Keratinocyte (primary cell): ENCODE data around the gene RIT2. TPM values are rescaled to one million over a fixed set of nuclear protein-coding genes. Genes with fewer than 3 reads are reported as not detected.

Experiments
- DNase-seq: peaks from one replicate; pipeline ENCODE4 v3.0.0-alpha.2; 2011; ENCODE audit warnings: low read depth, missing footprints, low spot score
- FAIRE-seq: peaks from 2 replicates; lab custom pipeline; 2011; peaks lifted over from hg19 to GRCh38; lab: Jason Lieb, UNC
- H2AFZ ChIP-seq: 2 replicates; pipeline ENCODE4 v1.6.0; 2012; ENCODE audit warnings: low read length, control low read depth, inconsistent platforms; ENCODE audit not compliant: control insufficient read depth
- H3K27ac ChIP-seq: 2 replicates; pipeline ENCODE4 v1.5.1; 2011; ENCODE audit warnings: low read length; ENCODE audit not compliant: control insufficient read depth, insufficient read depth
- H3K27me3 ChIP-seq: 3 replicates; pipeline ENCODE4 v1.6.0; 2011; ENCODE audit warnings: low read length; ENCODE audit not compliant: control insufficient read depth, insufficient read depth; ENCODE audit errors: extremely low read depth
- H3K36me3 ChIP-seq, 2 experiments: 2 replicates in 1 of 2; 3 replicates in 1 of 2; pipeline ENCODE4 v1.5.1; 2011; ENCODE audit warnings: low read length in 2 of 2, mild to moderate bottlenecking in 1 of 2; ENCODE audit not compliant: control insufficient read depth in 2 of 2, insufficient read depth in 2 of 2; ENCODE audit errors: extremely low read depth in 1 of 2
- H3K4me1 ChIP-seq: 3 replicates; pipeline ENCODE4 v1.5.1; 2011; ENCODE audit warnings: low read length; ENCODE audit not compliant: control insufficient read depth, insufficient read depth; ENCODE audit errors: extremely low read depth
- H3K4me2 ChIP-seq: 3 replicates; pipeline ENCODE4 v1.6.0; 2011; ENCODE audit warnings: low read depth, low read length; ENCODE audit not compliant: control insufficient read depth, insufficient read depth; ENCODE audit errors: extremely low read depth
- H3K4me3 ChIP-seq, 3 experiments: fragments of 200-600 bp in 1 of 3; sonication (generic) in 1 of 3; 2 replicates in 2 of 3; 3 replicates in 1 of 3; pipeline ENCODE4 v1.5.1; 2011 to 2016; ENCODE audit warnings: low read length in 3 of 3, mild to moderate bottlenecking in 3 of 3, control low read depth in 2 of 3, inconsistent platforms in 1 of 3, low read depth in 1 of 3, mixed read lengths in 1 of 3, mixed run types in 1 of 3, moderate library complexity in 1 of 3; ENCODE audit not compliant: control insufficient read depth in 2 of 3, insufficient read depth in 2 of 3; ENCODE audit errors: extremely low read depth in 1 of 3
- H3K79me2 ChIP-seq: 2 replicates; pipeline ENCODE4 v1.6.0; 2012; ENCODE audit warnings: low read length; ENCODE audit not compliant: control insufficient read depth, insufficient read depth
- H3K9ac ChIP-seq: 3 replicates; pipeline ENCODE4 v1.6.0; 2011; ENCODE audit warnings: low read length; ENCODE audit not compliant: control insufficient read depth, insufficient read depth; ENCODE audit errors: extremely low read depth
- H3K9me1 ChIP-seq: 3 replicates; pipeline ENCODE4 v1.6.0; 2011; ENCODE audit warnings: low read length; ENCODE audit not compliant: control insufficient read depth, insufficient read depth; ENCODE audit errors: extremely low read depth
- H3K9me3 ChIP-seq: 2 replicates; pipeline ENCODE4 v1.5.1; 2012; ENCODE audit warnings: low read depth, low read length; ENCODE audit not compliant: control insufficient read depth
- H4K20me1 ChIP-seq: 3 replicates; pipeline ENCODE4 v1.6.0; 2011; ENCODE audit warnings: low read length; ENCODE audit not compliant: control insufficient read depth, insufficient read depth; ENCODE audit errors: extremely low read depth
- EZH2 ChIP-seq: IDR thresholded peaks from one replicate; pipeline ENCODE4 v1.6.1; 2012; ENCODE audit warnings: inconsistent platforms, mild to moderate bottlenecking, low read length, moderate library complexity
- dilution Hi-C: fragments of 300-500 bp; cut with MboI; formaldehyde crosslinking; loops from one replicate; pipeline ENCODE4 v1.7.0; 2020; ENCODE audit warnings: low sequenced_read_pairs; ENCODE audit not compliant: extremely low pct_ligation_motif_present
- polyA plus RNA-seq, 5 experiments: library from polyadenylated mRNA; depleted of rRNA in 3 of 5; stranded (reverse) in 3 of 5; stranded (forward) in 1 of 5; unstranded in 1 of 5; fragments of >200 nt; gene quantifications; 1 replicate in 1 of 5; 2 replicates in 3 of 5; 3 replicates in 1 of 5; pipeline versions ENCODE4 v1.2.1 to v1.2.3, GENCODE V29; 2011 to 2012; ENCODE audit warnings: missing spikeins in 2 of 5, low read depth in 1 of 5, low replicate concordance in 1 of 5
- TF ChIP-seq, protein P1 (sequence below), 3 experiments: IDR thresholded peaks in 1 of 3; conservative IDR thresholded peaks in 1 of 3; optimal IDR thresholded peaks in 1 of 3; 2 replicates in 2 of 3; 3 replicates in 1 of 3; pipeline versions ENCODE3 to v1.5.1; 2011; ENCODE audit warnings: low read length in 3 of 3, mild to moderate bottlenecking in 3 of 3, moderate library complexity in 2 of 3, control low read depth in 1 of 3, inconsistent platforms in 1 of 3; ENCODE audit not compliant: insufficient read depth in 2 of 3; ENCODE audit errors: extremely low read depth in 1 of 3

The RIT2 gene
- polyA plus RNA-seq, 1 donor (not counting 4 experiments of a cell fraction or from before 2014, with no cell fraction given): not detected

DNA sequence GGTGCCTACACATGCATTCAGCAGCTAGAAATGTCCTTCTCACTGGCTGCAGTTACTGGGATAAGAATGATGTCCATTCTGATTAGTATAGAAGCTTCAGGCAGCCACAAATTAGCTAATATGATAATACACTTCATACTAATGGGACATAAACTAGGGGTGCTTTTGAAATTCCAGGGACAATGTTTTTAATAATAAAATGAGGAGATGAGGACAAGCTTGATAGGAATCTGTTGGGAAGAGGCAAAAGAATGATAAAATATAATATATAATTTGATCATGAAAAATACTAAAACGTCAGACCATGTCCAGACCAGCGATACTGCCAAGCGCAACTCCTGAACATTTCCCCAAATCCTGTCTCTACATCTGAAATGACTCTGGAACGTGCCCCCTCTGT, 157.1 kb downstream of the RIT2 start:
- H3K4me1 ChIP-seq: no peaks in the 10 kb centered on the region
- no peak overlapping the region for H3K4me3 ChIP-seq
- H3K9ac ChIP-seq: no peak overlapping the region
- no peaks in the 10 kb centered on the region for H3K79me2 ChIP-seq
- H3K27me3 ChIP-seq: no peaks in the 10 kb centered on the region
- H3K9me3 ChIP-seq: no peaks in the 10 kb centered on the region
- H3K36me3 ChIP-seq: no peaks in the 10 kb centered on the region
- H3K9me1 ChIP-seq: no peaks in the 10 kb centered on the region
- H3K27ac ChIP-seq: no peak overlapping the region
- dilution Hi-C loops: no loop called here
- DNase-seq (no peak), FAIRE-seq (no peak)
- no peak overlapping the region for H3K4me2 ChIP-seq
- TF ChIP-seq, protein P1, sequence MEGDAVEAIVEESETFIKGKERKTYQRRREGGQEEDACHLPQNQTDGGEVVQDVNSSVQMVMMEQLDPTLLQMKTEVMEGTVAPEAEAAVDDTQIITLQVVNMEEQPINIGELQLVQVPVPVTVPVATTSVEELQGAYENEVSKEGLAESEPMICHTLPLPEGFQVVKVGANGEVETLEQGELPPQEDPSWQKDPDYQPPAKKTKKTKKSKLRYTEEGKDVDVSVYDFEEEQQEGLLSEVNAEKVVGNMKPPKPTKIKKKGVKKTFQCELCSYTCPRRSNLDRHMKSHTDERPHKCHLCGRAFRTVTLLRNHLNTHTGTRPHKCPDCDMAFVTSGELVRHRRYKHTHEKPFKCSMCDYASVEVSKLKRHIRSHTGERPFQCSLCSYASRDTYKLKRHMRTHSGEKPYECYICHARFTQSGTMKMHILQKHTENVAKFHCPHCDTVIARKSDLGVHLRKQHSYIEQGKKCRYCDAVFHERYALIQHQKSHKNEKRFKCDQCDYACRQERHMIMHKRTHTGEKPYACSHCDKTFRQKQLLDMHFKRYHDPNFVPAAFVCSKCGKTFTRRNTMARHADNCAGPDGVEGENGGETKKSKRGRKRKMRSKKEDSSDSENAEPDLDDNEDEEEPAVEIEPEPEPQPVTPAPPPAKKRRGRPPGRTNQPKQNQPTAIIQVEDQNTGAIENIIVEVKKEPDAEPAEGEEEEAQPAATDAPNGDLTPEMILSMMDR (optimal IDR thresholded peaks at IDR 0.05 in 1 of 3, IDR thresholded peaks at IDR 0.05 in 1 of 3, conservative IDR thresholded peaks at IDR 0.05 in 1 of 3; ENCODE audit: extremely low read depth in 1 of 3, insufficient read depth in 2 of 3, low read length in 3 of 3): no peak
- no peak for TF ChIP-seq EZH2
- no peaks in the 10 kb centered on the region for H4K20me1 ChIP-seq
- H2AFZ ChIP-seq: no peak overlapping the region

DNA sequence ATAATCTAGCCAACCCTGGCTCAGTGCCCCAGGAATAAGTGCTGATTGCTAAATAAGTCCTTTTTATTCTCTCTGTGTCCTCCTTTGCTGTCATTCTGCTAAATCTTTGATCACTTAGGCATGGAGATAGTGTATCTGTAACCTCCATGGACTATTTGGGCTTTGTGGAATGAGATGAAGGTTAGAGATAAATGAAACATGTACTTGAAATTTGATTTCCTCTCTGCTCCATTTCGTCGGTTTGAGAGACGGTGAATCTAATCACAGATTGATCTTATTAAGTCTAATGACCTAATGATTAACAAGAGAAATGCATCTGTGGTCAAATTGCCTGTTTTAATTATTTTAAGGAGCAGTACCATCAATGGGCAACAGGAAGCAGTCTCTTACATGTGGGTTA, 159.2 kb downstream of the RIT2 start:
- H3K79me2 ChIP-seq: no peaks in the 10 kb centered on the region
- no peaks in the 10 kb centered on the region for H3K36me3 ChIP-seq
- H2AFZ ChIP-seq: no peak overlapping the region
- no peak overlapping the region for H3K4me3 ChIP-seq
- H3K9ac ChIP-seq: no peak overlapping the region
- DNase-seq: no peak
- H3K27me3 ChIP-seq: no peaks in the 10 kb centered on the region
- dilution Hi-C loops: no loop called here
- H3K27ac ChIP-seq: no peak overlapping the region
- no peak for TF ChIP-seq EZH2
- TF ChIP-seq, protein P1 (optimal IDR thresholded peaks at IDR 0.05 in 1 of 3, IDR thresholded peaks at IDR 0.05 in 1 of 3, conservative IDR thresholded peaks at IDR 0.05 in 1 of 3; ENCODE audit: extremely low read depth in 1 of 3, insufficient read depth in 2 of 3, low read length in 3 of 3): no peak
- FAIRE-seq: no peak
- H3K9me3 ChIP-seq: no peaks in the 10 kb centered on the region
- H3K4me2 ChIP-seq: no peak overlapping the region
- H4K20me1 ChIP-seq: no peaks in the 10 kb centered on the region
- no peaks in the 10 kb centered on the region for H3K9me1 ChIP-seq
- H3K4me1 ChIP-seq: no peaks in the 10 kb centered on the region
